Brain microvascular endothelial cell (primary cell): ENCODE results near the gene GOLGA6C.
A peak's percentile ranks its signal among the peaks of the same experiment; 100 is the strongest.
"Not testable (repeated sequence)": the region's sequence is repeated elsewhere in the genome, so short reads cannot be mapped to it uniquely, and the experiment has no call there.

Experiments used
- DNase-seq: peaks from one replicate; pipeline ENCODE4 v3.0.0-alpha.2; 2020
- H3K27ac ChIP-seq: fragments of 250-450 bp; sonication (Bioruptor Pico); 2 replicates; pipeline ENCODE4 v1.5.1; 2020; ENCODE audit warnings: mild to moderate bottlenecking, moderate library complexity
- H3K27me3 ChIP-seq: fragments of 250-450 bp; sonication (Bioruptor Pico); replicated peaks from 2 replicates; pipeline ENCODE4 v1.5.1; 2020; ENCODE audit warnings: mild to moderate bottlenecking
- H3K36me3 ChIP-seq: fragments of 250-450 bp; sonication (Bioruptor Pico); replicated peaks from 2 replicates; pipeline ENCODE4 v1.5.1; 2020; ENCODE audit warnings: mild to moderate bottlenecking
- H3K4me3 ChIP-seq: 2 replicates; pipeline ENCODE4 v1.5.1; 2011; ENCODE audit warnings: low read depth, mild to moderate bottlenecking, control low read depth, low read length, moderate library complexity
- CTCF ChIP-seq: IDR thresholded peaks from 2 replicates; pipeline ENCODE4 v1.5.1; 2011; ENCODE audit warnings: low read depth, mild to moderate bottlenecking, moderate library complexity, low read length, control low read depth, inconsistent platforms; ENCODE audit errors: missing control alignments
- in situ Hi-C: cut with HindIII; loops from 2 replicates; pipeline ENCODE4 v1.10.0; 2017; ENCODE audit warnings: low sequenced_read_pairs, low pct_ligation_motif_present

The GOLGA6C gene

GRCh38 chr15:75249726-75250125 lies 8.4 kb upstream of the GOLGA6C start:
- DNase-seq = no peak
- in situ Hi-C loops = no loop called here
- no peak for TF ChIP-seq CTCF
- Histone ChIP-seq H3K4me3 (no peak overlapping the region), H3K36me3 (no peaks in the 10 kb centered on the region), H3K27ac (no peak overlapping the region), H3K27me3 (peaks cover 16% of the 10 kb centered on the region)

GRCh38 chr15:75251343-75251742 lies 6.8 kb upstream of the GOLGA6C start:
- in situ Hi-C loops, DNase-seq, H3K36me3 ChIP-seq, H3K27ac ChIP-seq, H3K4me3 ChIP-seq: not testable (repeated sequence)
- H3K27me3 ChIP-seq = peaks cover 16% of the 10 kb centered on the region

DNA sequence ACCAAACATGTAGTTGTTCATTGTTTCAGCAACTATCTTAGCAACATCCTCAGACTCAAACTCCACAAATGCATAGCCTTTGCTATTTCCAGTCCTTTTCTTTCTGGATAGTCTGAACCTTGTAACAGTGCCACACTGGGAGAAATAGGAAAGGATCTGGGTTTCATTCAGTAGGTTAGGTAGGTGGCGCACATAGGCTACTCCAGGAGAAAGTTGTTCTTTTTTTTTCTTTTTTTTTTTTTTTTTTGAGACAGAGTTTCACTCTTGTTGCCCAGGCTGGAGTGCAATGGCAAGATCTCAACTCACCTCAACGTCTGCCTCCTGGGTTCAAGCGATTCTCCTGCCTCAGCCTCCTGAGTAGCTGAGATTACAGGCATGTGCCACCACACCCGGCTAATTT lies 5.8 kb upstream of the GOLGA6C start:
- H3K4me3 ChIP-seq, in situ Hi-C loops, H3K27ac ChIP-seq, H3K36me3 ChIP-seq, DNase-seq: not testable (repeated sequence)
- peaks cover 16% of the 10 kb centered on the region for H3K27me3 ChIP-seq
- TF ChIP-seq CTCF = peak; percentile 23

GRCh38 chr15:75258620-75259343 lies 648 bp downstream of the GOLGA6C start:
- in situ Hi-C loops, H3K36me3 ChIP-seq, H3K4me3 ChIP-seq, H3K27ac ChIP-seq, H3K27me3 ChIP-seq, DNase-seq: not testable (repeated sequence)

DNA sequence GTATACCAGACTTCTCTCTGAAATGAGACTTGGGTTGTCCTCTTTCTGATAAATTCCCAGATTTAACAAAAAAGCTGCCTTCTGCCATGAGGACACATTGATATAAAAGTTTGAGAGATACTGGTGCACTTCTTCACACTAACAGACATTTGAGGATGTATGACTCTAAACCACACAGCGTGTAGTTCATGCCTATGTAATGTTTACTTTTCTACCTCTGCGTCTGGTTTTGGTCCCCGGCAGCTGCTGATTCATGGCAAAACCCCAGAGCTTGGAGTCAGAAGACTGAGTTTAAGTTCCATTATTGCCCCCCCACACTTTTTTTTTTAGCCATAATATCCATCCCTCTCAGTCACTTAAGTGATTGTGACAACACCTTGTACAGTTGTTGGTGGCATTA lies 1.7 kb downstream of the GOLGA6C start:
- H3K27me3 ChIP-seq, H3K4me3 ChIP-seq, H3K36me3 ChIP-seq, DNase-seq, in situ Hi-C loops, H3K27ac ChIP-seq: not testable (repeated sequence)

DNA sequence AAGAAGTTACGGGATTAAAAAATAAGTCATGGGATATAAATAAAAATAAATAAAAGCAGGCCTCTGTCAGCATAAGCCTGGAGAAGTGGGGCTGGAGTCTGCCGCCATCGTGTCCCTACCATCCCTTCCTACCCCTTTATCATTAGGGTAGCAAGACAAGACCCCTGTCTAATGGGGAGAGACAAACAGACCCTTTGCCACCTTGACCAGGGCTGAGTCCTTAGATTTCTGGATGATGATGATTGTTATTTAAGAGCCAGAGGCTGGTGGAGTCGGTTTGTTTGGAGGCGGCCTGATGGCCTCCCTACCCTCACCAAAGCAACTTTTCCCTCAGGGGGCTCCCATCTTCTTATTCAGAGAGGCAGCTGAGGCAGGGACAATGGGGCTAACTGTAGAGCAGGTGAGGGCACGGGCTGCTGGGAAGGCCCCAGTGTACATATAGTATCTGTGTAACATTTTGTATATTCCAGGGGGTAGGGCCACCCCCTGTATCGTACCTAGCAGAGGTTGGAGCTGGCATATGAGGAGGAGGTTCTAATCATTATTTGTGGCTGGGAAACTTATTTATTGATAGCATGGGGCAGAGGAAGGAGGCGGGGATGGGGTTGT lies 15.7 kb downstream of the GOLGA6C start:
- DNase-seq, H3K27ac ChIP-seq, H3K4me3 ChIP-seq, H3K27me3 ChIP-seq, H3K36me3 ChIP-seq, in situ Hi-C loops: not testable (repeated sequence)

GRCh38 chr15:75274509-75275107 lies 16.5 kb downstream of the GOLGA6C start:
- DNase-seq = peak; percentile 95
- H3K27ac ChIP-seq, H3K36me3 ChIP-seq, H3K4me3 ChIP-seq, in situ Hi-C loops, H3K27me3 ChIP-seq: not testable (repeated sequence)
- TF ChIP-seq CTCF = peak; percentile 52

DNA sequence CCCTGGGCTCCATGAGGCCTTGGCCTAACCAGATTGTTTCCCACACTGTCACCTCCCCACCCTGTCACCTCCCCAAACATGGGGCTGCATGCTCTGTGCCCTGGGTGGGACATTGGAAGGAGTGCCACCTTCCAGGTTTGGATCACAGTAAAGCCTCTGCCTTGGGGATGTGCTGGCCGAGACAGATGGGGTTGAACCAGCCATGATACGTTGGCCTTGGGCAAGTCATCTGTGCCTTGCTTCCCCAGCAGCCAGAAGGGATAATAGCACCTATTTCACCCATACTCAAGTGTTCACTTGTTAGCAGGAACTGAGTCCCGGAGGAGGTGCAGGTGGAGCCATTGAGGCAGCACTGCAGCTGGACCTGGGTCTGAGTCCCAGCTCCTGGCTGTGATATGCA lies 17.5 kb downstream of the GOLGA6C start:
- H3K27ac ChIP-seq, in situ Hi-C loops, H3K4me3 ChIP-seq, H3K27me3 ChIP-seq, H3K36me3 ChIP-seq, DNase-seq: not testable (repeated sequence)

DNA sequence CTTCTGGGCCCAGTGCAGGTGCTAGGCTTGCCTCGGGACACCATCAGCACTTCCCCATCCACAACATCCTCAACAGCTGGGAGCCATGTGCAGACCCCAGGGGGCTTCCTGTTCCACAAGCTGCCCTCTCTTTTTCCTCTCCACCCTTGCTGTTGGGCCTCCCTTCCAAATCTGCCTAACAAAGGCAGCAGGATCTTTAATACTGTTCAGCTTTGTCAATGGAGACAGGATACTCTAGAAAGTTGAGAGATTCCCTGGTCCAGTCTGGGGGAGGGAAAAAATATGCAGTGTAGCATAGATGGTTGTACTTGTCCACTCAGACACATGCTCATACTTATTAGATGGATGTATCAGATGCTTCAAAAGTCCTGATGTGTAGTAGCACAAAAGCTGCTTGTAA lies 20.4 kb downstream of the GOLGA6C start:
- H3K4me3 ChIP-seq, H3K27me3 ChIP-seq, in situ Hi-C loops, H3K27ac ChIP-seq, H3K36me3 ChIP-seq, DNase-seq: not testable (repeated sequence)

GRCh38 chr15:75282572-75282971 lies 24.4 kb downstream of the GOLGA6C start, which contains the start of gene GOLGA6D:
Gene GOLGA6D, plus strand, starts transcription at chr15:75282835. Its CDS starts 41 bp downstream, at chr15:75282876.
- H3K27me3 ChIP-seq, H3K4me3 ChIP-seq, H3K27ac ChIP-seq, in situ Hi-C loops, DNase-seq, H3K36me3 ChIP-seq: not testable (repeated sequence)

- DNase-seq, H3K27ac ChIP-seq, in situ Hi-C loops, H3K4me3 ChIP-seq, H3K27me3 ChIP-seq, H3K36me3 ChIP-seq: not testable (repeated sequence)
Measured at GRCh38 chr15:75284152-75284551, 26.0 kb downstream of the GOLGA6C start.
